Fibroblast of lung (primary cell): ENCODE measurements around the gene SCN2A.

Experiments
- EZH2 ChIP-seq: IDR thresholded peaks from 2 replicates; pipeline ENCODE4 v1.5.1; 2012; ENCODE audit warnings: low read length, control low read depth, mild to moderate bottlenecking; ENCODE audit errors: missing control alignments
- TF ChIP-seq, protein P1 (sequence below), 2 donors: IDR thresholded peaks in 1 of 2; conservative IDR thresholded peaks in 1 of 2; 1 replicate in 1 of 2; 2 replicates in 1 of 2; pipeline ENCODE4 v1.5.1; 2011 to 2012; ENCODE audit warnings: low read length in 2 of 2, control low read depth in 1 of 2, inconsistent platforms in 1 of 2, low read depth in 1 of 2, mild to moderate bottlenecking in 1 of 2

DNA sequence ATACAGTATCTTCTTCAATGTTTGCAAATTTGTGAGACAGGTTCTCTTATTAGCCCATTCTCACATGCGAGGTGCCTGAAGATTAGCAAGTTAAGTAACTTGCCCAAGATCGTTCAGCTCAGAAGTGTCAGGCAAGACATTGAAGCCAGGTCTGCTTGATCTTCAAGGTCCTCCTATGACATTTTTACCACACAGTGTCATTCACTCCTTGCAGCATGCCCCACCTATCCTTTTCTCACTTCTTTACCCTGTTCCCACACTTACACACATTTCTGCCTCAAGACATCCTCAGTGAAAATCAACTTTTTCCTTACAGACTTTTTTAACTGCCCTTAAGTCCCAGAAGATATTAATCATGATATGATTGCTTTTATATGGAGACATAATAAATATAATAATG, 73.8 kb downstream of the SCN2A start:
- TF ChIP-seq, protein P1, sequence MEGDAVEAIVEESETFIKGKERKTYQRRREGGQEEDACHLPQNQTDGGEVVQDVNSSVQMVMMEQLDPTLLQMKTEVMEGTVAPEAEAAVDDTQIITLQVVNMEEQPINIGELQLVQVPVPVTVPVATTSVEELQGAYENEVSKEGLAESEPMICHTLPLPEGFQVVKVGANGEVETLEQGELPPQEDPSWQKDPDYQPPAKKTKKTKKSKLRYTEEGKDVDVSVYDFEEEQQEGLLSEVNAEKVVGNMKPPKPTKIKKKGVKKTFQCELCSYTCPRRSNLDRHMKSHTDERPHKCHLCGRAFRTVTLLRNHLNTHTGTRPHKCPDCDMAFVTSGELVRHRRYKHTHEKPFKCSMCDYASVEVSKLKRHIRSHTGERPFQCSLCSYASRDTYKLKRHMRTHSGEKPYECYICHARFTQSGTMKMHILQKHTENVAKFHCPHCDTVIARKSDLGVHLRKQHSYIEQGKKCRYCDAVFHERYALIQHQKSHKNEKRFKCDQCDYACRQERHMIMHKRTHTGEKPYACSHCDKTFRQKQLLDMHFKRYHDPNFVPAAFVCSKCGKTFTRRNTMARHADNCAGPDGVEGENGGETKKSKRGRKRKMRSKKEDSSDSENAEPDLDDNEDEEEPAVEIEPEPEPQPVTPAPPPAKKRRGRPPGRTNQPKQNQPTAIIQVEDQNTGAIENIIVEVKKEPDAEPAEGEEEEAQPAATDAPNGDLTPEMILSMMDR (conservative IDR thresholded peaks at IDR 0.05 in 1 of 2, IDR thresholded peaks at IDR 0.05 in 1 of 2; ENCODE audit: low read depth in 1 of 2, low read length in 2 of 2) = no peak
- TF ChIP-seq EZH2 = no peak
